Astrocyte (in vitro differentiated cells and primary cell): Measurements from ENCODE around the gene OSBPL6. TPM values are rescaled to one million over a fixed set of nuclear protein-coding genes. Genes with fewer than 3 reads are reported as not detected.

Experiments
- DNase-seq: peaks from one replicate; pipeline ENCODE4 v3.0.0-alpha.2; 2010; ENCODE audit warnings: low read depth
- FAIRE-seq: peaks from 2 replicates; lab custom pipeline; 2011; peaks lifted over from hg19 to GRCh38; lab: Jason Lieb, UNC
- H2AFZ ChIP-seq: 2 replicates; pipeline ENCODE4 v1.6.0; 2012; ENCODE audit warnings: low read depth, low read length, inconsistent platforms
- H3K27ac ChIP-seq: 2 replicates; pipeline ENCODE4 v1.5.1; 2011; ENCODE audit warnings: low read depth, low read length, inconsistent platforms
- H3K27me3 ChIP-seq: 2 replicates; pipeline ENCODE4 v1.6.0; 2011; ENCODE audit warnings: low read length, inconsistent platforms; ENCODE audit not compliant: insufficient read depth
- H3K36me3 ChIP-seq: 2 replicates; pipeline ENCODE4 v1.5.1; 2011; ENCODE audit warnings: low read length, inconsistent platforms; ENCODE audit not compliant: insufficient read depth
- H3K4me1 ChIP-seq: 2 replicates; pipeline ENCODE4 v1.5.1; 2011; ENCODE audit warnings: low read length, inconsistent platforms; ENCODE audit not compliant: insufficient read depth
- H3K4me2 ChIP-seq: 2 replicates; pipeline ENCODE4 v1.6.0; 2012; ENCODE audit warnings: low read length, inconsistent platforms
- H3K4me3 ChIP-seq: 2 replicates; pipeline ENCODE4 v1.5.1; 2011; ENCODE audit warnings: low read depth, mild to moderate bottlenecking, low read length, inconsistent platforms; ENCODE audit not compliant: insufficient read depth
- H3K79me2 ChIP-seq: 2 replicates; pipeline ENCODE4 v1.6.0; 2012; ENCODE audit warnings: mild to moderate bottlenecking, low read length, inconsistent platforms; ENCODE audit not compliant: insufficient read depth
- H3K9ac ChIP-seq: 2 replicates; pipeline ENCODE4 v1.6.0; 2012; ENCODE audit warnings: mild to moderate bottlenecking, low read length, inconsistent platforms
- H3K9me3 ChIP-seq: 2 replicates; pipeline ENCODE4 v1.5.1; 2012; ENCODE audit warnings: low read depth, mild to moderate bottlenecking, low read length, inconsistent platforms; ENCODE audit not compliant: insufficient read depth
- H4K20me1 ChIP-seq: 2 replicates; pipeline ENCODE4 v1.6.0; 2012; ENCODE audit warnings: low read length, inconsistent platforms; ENCODE audit not compliant: insufficient read depth
- H3K27ac Mint-ChIP-seq: one replicate; pipeline ENCODE4 v1.8.0; 2021; ENCODE audit warnings: mild to moderate bottlenecking, mixed read lengths; ENCODE audit not compliant: unreplicated experiment
- H3K27me3 Mint-ChIP-seq: one replicate; pipeline ENCODE4 v1.8.0; 2021; ENCODE audit warnings: low read depth, mixed read lengths; ENCODE audit not compliant: unreplicated experiment
- H3K36me3 Mint-ChIP-seq: one replicate; pipeline ENCODE4 v1.8.0; 2021; ENCODE audit warnings: low read depth, mixed read lengths; ENCODE audit not compliant: unreplicated experiment
- H3K4me1 Mint-ChIP-seq: one replicate; pipeline ENCODE4 v1.8.0; 2021; ENCODE audit warnings: low read depth, mixed read lengths; ENCODE audit not compliant: unreplicated experiment
- H3K4me3 Mint-ChIP-seq: one replicate; pipeline ENCODE4 v1.8.0; 2021; ENCODE audit warnings: mild to moderate bottlenecking, moderate library complexity, mixed read lengths; ENCODE audit not compliant: unreplicated experiment
- H3K9me3 Mint-ChIP-seq: one replicate; pipeline ENCODE4 v1.8.0; 2021; ENCODE audit warnings: mild to moderate bottlenecking, mixed read lengths; ENCODE audit not compliant: unreplicated experiment
- CTCF ChIP-seq: IDR thresholded peaks from 2 replicates; pipeline ENCODE4 v1.5.1; 2011; ENCODE audit warnings: low read depth, mild to moderate bottlenecking, inconsistent platforms, low read length, moderate library complexity; ENCODE audit not compliant: insufficient read depth
- EZH2 ChIP-seq: IDR thresholded peaks from 2 replicates; pipeline ENCODE4 v1.6.1; 2012; ENCODE audit warnings: mild to moderate bottlenecking, low read length, inconsistent platforms; ENCODE audit not compliant: insufficient read depth
- total RNA-seq: library from RNA; stranded (reverse); gene quantifications from 2 replicates; pipeline ENCODE4 v1.2.1, GENCODE V29; 2021

The OSBPL6 gene
- total RNA-seq, 1 donor from 2014 or later, result 13.4 TPM

GRCh38 chr2:178333851-178334250, 139.5 kb downstream of the OSBPL6 start:
- Histone ChIP-seq H3K27ac (no peak overlapping the region), H3K27me3 (no peaks in the 10 kb centered on the region), H2AFZ (no peak overlapping the region), H3K4me1 (no peaks in the 10 kb centered on the region), H3K9me3 (no peaks in the 10 kb centered on the region), H3K9ac (no peak overlapping the region), H4K20me1 (no peaks in the 10 kb centered on the region), H3K36me3 (peaks cover 2% of the 10 kb centered on the region), H3K79me2 (no peaks in the 10 kb centered on the region), H3K4me2 (no peak overlapping the region), H3K4me3 (no peak overlapping the region)
- Mint-ChIP-seq H3K27ac (no peak overlapping the region), H3K27me3 (no peaks in the 10 kb centered on the region), H3K4me3 (no peak overlapping the region), H3K9me3 (no peaks in the 10 kb centered on the region), H3K4me1 (no peaks in the 10 kb centered on the region), H3K36me3 (peaks cover 11% of the 10 kb centered on the region)
- FAIRE-seq (no peak), DNase-seq (no peak)
- no peak for TF ChIP-seq CTCF
- TF ChIP-seq EZH2, result no peak

- H3K4me3 ChIP-seq, result no peak overlapping the region
- Mint-ChIP-seq H3K4me1 (no peaks in the 10 kb centered on the region), H3K27me3 (no peaks in the 10 kb centered on the region), H3K9me3 (no peaks in the 10 kb centered on the region), H3K27ac (no peak overlapping the region), H3K36me3 (peaks cover 11% of the 10 kb centered on the region), H3K4me3 (no peak overlapping the region)
- no peak for FAIRE-seq
- H3K9ac ChIP-seq, result no peak overlapping the region
- H3K27me3 ChIP-seq, result no peaks in the 10 kb centered on the region
- no peaks in the 10 kb centered on the region for H3K79me2 ChIP-seq
- H3K27ac ChIP-seq, result no peak overlapping the region
- no peaks in the 10 kb centered on the region for H3K4me1 ChIP-seq
- no peaks in the 10 kb centered on the region for H4K20me1 ChIP-seq
- no peaks in the 10 kb centered on the region for H3K9me3 ChIP-seq
- peaks cover 2% of the 10 kb centered on the region for H3K36me3 ChIP-seq
- no peak for DNase-seq
- H3K4me2 ChIP-seq, result no peak overlapping the region
- no peak for TF ChIP-seq EZH2
- H2AFZ ChIP-seq, result no peak overlapping the region
These were observed 140.9 kb downstream of the OSBPL6 start for GRCh38 chr2:178335230-178335629.

GRCh38 chr2:178344121-178344520, 149.8 kb downstream of the OSBPL6 start:
- Mint-ChIP-seq H3K36me3 (peaks cover 7% of the 10 kb centered on the region), H3K27me3 (no peaks in the 10 kb centered on the region), H3K9me3 (peaks cover 2% of the 10 kb centered on the region), H3K4me1 (peaks cover 3% of the 10 kb centered on the region), H3K4me3 (no peak overlapping the region), H3K27ac (no peak overlapping the region)
- H3K36me3 ChIP-seq, result no peaks in the 10 kb centered on the region
- H3K27me3 ChIP-seq, result no peaks in the 10 kb centered on the region
- no peaks in the 10 kb centered on the region for H3K4me1 ChIP-seq
- no peak for FAIRE-seq
- no peak overlapping the region for H3K4me2 ChIP-seq
- TF ChIP-seq EZH2, result no peak
- H3K9me3 ChIP-seq, result no peaks in the 10 kb centered on the region
- H3K9ac ChIP-seq, result no peak overlapping the region
- DNase-seq, result no peak
- no peak overlapping the region for H2AFZ ChIP-seq
- H3K4me3 ChIP-seq, result no peak overlapping the region
- no peak overlapping the region for H3K27ac ChIP-seq
- H4K20me1 ChIP-seq, result no peaks in the 10 kb centered on the region
- H3K79me2 ChIP-seq, result no peaks in the 10 kb centered on the region
